Measurements from ENCODE around the gene TFPI.

The TFPI gene

GRCh38 chr2:187469538-187469937 is 84.7 kb downstream of the TFPI start:
- FAIRE-seq (no peak), DNase-seq (ENCODE audit: insufficient read length, low spot score) (no peak)
- no peak for TF ChIP-seq CTCF (IDR thresholded peaks at IDR 0.05; ENCODE audit: insufficient read depth, missing control alignments)

- no peak for DNase-seq (ENCODE audit: insufficient read length, low spot score)
- no peak for TF ChIP-seq CTCF (IDR thresholded peaks at IDR 0.05; ENCODE audit: insufficient read depth, missing control alignments)
- no peak for FAIRE-seq
Observed at GRCh38 chr2:187468262-187468661, 86.0 kb downstream of the TFPI start.

- no peak for TF ChIP-seq CTCF (IDR thresholded peaks at IDR 0.05; ENCODE audit: insufficient read depth, missing control alignments)
- FAIRE-seq = peak; percentile 35
Observed at GRCh38 chr2:187466129-187466792, 88.0 kb downstream of the TFPI start.

GRCh38 chr2:187462839-187463238 is 91.4 kb downstream of the TFPI start:
- TF ChIP-seq CTCF (IDR thresholded peaks at IDR 0.05; ENCODE audit: insufficient read depth, missing control alignments) = no peak
- FAIRE-seq (no peak), DNase-seq (ENCODE audit: insufficient read length, low spot score) (no peak)

More at GRCh38 chr2:187466129-187466792, 88.0 kb downstream of the TFPI start:
- no peak for DNase-seq (ENCODE audit: insufficient read length, low spot score)

- FAIRE-seq (no peak), DNase-seq (ENCODE audit: insufficient read length, low spot score) (no peak)
- no peak for TF ChIP-seq CTCF (IDR thresholded peaks at IDR 0.05; ENCODE audit: insufficient read depth, missing control alignments)
Observed at GRCh38 chr2:187461294-187462261, 92.7 kb downstream of the TFPI start.

- FAIRE-seq (no peak), DNase-seq (ENCODE audit: insufficient read length, low spot score) (no peak)
- TF ChIP-seq CTCF (IDR thresholded peaks at IDR 0.05; ENCODE audit: insufficient read depth, missing control alignments) = no peak
Observed at GRCh38 chr2:187459256-187459655, 95.0 kb downstream of the TFPI start.

Measured in D721Med (cell line).